ENCODE results near the gene COL23A1.

COL23A1 gene

DNA sequence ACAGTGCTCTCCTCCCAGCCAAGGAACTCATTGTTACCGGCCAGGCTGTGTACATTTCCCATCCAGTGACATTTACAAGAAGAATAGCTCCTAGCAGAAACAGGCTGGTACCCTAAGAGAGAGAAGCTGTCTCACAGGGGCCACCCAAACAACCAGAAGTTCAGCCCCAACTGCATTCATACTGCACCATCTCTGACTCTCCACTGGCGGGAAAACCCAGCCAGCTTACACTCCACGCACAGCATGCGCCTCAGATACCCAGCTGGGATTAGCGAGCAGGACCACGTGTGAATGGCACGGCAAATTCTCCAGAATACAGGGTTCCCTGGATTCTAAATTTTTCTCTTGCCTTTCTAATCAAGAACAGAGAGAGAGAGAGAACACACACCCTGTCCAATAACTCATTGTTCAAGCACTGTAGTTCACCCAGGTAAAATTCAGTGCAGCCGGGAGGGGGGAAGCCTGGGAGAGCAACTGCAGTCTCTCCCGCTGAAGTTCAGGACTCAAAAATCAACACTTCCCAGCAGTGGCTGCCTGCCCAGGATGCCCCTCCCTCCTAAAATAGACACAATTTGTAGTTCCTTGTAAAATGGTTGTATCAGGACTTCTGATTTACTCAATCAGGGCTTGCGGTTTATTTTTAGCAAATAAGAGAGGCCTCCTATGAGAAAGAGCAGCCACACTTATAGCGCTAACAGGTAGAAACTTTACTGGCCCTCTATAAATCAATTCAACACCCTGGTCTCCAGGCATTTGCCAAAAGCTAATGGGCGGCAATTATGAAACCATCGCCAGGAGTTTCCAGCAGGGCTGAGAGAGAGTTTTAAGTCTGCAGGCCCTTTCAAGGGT, 2.2 kb downstream of the COL23A1 start:
- no peak for DNase-seq

DNA sequence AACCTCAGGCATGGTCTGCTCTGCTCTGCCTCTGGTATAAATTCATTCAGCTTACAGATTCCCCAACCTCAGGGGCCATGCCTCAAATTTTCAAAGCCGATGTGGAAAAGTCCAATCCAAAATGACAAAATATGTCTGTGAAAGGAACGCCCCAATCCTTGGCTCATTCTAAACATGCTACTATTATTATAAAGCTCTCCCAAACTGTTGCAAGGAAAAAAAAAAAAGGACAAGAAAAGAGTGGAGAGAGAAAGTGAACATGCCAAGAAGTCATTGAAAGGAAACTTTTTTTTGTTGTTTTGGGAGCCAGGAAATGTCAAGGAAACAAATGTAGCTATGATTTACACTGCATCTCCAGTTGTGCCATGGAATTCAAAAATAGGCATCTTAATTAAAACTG, 3.8 kb downstream of the COL23A1 start:
- no peak for DNase-seq

DNA sequence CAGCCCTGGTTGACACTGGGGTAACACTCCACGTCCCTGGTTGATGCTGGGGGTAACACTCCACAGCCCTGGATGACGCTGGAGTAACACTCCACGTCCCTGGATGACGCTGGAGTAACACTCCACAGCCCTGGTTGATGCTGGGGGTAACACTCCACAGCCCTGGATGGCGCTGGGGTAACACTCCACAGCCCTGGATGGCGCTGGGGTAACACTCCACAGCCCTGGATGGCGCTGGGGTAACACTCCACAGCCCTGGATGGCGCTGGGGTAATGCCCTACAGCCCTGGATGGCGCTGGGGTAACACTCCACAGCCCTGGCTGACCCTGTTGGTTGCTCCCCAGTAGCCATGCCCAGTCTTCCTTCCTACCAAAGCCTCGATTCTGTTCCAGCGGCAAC, 4.8 kb downstream of the COL23A1 start:
- peak; percentile 37 for DNase-seq

DNA sequence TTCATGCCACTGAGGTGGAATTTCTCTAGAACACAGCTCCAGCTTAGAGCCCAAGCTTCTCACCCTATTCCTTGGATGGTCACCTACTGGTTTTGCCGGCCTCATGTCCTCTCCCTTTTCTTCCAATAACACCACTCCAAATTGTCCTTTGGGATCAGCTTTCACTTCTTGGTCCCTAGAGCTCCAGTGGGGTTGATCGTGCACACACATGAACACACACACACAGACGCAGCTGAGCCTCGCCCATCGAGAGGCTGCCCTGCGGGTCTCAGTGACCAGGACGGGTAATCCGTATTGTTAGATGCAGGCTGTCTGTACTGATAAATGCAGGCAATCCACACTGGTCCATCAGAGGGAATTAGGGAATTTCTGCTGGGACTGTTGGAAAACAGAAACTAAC, 6.9 kb downstream of the COL23A1 start:
- DNase-seq, result no peak

DNA sequence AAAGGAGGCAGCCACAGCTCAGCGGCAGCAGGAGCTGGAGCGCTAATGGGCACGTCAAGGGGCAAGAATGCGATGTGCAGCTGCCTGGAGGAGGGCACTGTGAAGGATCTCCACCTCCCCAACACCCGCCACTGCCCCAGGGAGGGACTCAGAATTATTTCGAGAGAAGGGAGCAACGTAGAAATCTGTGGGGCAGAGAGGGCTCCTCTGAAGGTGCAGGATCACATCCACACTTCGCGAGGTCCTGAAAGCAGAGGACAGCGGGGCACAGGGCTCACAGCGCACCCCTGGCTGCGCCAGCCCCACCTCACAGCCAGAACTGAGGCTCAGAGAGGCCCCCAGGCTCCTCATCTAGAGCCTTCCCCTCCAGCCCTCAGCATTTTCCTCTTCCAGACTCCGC, 7.9 kb downstream of the COL23A1 start:
- DNase-seq, result no peak

DNA sequence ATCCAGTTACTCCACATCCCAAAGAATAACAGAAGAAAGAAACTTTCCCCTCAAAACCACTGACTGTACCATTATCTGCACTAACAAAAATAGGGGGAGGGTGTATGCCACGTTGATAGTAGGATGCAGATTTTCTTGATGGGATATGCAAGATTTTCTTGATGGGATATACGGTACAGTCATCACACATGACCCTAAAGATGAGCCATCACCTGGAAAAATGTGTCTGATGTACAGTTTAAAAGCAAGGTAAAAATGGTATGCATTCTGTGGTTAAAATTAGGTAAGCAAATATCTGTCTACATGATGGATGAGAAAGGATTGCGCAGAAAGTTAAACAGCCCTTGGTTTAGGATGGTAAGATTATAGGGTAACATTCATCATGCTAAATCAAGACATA, 8.6 kb downstream of the COL23A1 start:
- DNase-seq, result no peak

DNA sequence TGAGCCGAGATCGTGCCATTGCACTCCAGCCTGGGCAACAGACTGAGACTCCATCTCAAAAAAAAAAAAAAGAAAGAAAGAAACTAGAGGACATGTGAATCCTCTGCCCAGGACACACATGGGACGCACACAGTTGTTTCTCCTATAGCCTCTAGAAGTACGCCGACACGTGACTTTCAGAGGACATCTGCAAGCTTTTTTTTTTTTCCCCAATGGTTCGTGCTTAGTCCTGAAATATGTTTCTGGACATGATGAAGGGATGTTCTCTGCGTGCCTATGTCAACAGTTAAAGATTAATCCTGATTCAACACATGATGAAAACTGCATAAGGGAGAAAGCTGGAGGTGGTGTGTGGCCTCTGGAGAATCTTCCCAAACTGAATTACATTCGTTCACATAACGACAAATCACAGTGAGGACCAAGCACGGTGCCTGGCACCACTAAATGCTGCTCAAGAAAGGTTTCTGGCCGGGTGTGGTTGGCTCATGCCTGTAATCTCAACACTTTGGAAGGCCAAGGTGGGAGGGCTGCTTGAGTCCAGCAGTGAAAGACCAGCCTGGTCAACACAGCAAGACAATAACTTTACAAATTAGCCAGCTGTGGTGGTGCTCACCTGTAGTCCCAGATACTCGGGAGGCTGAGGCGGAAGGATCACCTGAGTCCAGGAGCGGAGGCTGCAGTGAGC, 9.8 kb downstream of the COL23A1 start:
- DNase-seq, result no peak

DNA sequence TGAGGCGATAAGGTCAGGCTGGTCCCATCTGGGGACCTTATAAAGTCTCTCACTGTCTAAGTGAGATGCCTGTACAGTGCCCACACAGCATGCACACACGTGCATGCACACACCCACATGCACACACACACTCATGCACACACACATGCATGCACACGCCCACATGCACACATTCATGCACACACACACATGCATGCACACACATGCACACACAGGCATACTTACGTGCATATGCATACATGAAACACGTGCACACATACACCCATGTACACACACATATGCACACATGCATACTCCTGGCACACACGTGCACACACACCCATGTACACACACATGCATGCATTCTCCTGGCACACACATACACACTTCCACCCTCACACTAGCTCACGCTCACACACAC, 12.2 kb downstream of the COL23A1 start:
- DNase-seq, result no peak

DNA sequence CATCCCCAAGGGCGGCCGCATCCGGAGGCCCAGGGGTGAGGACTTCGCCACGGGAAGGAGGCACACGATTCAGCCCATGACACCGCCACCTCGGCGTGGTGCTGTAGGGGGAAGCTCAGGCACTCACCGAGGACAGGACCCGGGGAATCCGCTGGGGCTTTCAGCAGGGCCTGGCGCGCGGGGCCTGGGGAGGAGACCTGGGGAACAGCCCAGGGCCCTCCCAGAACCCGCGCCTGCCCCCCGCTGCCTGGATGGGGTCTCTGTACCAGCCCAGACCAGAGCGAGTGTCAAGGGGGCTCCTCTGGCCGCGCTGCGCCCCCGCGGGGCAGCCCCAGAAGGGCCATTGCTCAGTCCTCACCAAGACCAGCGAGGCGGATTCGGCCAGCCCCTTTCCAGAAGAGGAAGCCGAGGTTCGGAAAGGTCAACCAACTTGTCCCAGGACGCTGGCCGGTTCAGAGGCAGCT, 12.8 kb downstream of the COL23A1 start:
- no peak for DNase-seq

DNA sequence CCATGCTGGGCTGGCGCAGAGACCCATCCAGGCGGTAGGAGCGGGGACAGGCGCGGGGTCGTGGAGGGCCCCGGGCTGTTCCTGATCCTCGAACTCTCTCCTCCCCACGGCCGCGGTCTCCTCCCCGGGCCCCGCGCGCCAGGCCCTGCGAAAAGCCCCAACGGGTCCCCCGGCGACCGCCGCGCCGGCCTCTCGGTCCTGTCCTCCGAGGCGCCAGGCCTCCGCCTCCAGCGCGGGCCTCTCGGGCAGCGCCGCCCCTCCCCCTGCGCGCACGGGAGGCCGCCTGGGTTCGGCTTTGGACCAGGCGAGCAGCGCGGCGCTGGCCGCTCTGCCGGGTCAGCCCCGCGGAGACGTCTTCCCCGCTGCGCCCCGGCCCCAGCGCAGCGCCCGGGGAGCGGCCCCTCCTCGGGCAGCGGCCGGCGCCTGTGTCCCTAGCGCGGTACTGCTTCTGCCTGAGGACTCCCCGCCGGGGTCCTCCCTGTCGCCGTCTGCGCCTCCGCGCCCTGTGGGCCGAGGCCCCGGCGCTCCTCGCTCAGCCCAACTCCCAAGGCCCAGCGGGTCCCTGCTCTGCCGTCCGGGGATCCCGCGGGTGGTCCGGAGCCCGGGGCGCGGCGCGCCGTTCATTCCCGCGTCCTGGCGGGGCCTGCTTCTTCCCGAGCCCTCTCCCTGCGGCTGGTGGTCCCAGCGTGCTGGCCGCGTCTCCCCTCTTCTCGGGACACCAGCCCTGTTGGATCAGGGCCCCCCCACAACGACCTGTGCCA, 13.4 kb downstream of the COL23A1 start:
- no peak for DNase-seq

DNA sequence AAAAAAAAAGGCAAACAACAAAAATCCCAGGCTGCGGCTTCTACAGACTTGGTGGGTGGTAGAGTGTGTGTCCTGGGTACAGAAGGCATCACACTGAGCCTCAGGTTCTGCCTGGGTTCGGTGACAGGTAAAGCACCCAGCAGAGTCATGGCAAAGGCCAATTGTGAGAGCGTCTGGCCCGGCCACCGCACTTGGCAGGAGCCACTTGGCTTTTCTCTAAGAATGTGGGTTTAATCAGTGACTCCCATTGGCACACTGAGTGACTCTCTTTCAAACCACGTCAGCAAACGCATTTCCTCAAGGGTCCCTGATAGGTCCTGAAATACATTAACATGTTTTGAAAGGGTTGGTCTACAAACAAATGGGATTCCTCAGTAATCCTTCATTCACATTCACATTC, 17.0 kb downstream of the COL23A1 start:
- DNase-seq, result no peak

DNA sequence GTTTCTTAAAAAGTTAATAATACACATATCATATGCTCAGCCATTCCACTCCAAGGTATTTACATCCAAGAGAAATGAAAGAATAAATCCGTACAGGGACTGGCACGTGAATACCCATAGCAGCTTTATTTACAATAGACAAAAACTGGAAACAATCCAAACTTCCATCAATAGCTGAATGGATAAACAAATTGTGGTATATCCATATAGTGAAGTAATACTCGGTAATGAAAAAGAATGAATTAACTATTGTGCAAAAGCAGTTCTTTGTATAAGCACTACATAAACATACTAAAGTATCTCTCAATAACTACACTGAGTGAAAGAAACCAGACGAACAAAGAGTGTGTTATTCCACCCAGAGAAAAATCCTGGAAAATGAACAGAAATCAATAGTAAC, 17.6 kb downstream of the COL23A1 start:
- DNase-seq, result no peak

DNA sequence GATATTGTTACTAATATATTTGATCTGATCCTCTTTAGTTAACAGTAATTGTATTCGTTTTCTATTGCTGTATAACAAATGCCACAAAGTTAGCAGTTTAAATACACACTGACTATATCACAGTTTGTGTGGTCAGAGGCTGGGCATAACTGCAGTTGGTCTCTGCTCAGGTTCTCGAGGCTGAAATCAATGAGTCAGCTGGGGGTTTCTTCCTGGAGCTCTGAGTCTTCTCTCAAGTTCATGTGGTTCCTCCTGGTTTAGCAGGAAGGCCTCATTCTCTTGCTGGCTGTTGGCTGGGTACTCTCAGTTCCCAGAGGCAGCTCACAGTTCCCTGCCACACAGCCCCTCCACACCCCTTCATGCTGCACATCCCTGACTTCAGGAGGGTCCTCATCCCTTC, 20.7 kb downstream of the COL23A1 start:
- DNase-seq, result no peak

DNA sequence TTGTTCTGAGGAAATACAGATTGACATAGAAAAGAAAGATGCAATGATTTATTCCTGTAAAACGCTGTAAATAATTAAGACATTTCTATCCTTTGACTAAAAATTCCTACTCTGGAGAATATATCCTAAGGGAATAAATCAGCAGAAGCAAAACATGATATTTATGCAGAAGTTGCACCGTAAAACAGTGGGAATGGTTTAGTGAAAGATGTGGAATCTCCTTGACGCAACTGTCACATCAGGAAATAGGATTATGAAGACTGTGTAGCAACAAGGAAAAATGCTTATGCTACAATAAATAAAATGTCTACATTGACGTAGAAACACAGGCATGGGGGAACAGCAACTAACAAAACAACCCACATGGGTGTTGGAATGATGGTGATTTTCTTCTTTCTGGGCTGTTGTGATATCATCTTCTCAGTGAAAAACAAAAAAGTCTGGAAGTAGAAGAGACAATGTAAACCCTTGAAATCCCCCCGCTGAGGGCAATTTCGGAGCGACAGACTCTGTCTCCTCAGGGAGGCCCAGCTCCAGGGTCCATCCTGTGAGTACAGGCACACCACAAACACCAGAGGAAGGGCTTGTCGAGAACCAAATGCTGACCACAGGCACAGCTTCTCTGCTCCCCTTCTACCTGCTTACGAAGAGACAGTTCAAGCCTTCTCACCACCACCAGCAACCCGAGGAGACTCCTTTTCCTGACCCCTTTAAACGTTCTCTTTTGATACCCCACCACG, 25.2 kb downstream of the COL23A1 start:
- peak; percentile 18 for DNase-seq

DNA sequence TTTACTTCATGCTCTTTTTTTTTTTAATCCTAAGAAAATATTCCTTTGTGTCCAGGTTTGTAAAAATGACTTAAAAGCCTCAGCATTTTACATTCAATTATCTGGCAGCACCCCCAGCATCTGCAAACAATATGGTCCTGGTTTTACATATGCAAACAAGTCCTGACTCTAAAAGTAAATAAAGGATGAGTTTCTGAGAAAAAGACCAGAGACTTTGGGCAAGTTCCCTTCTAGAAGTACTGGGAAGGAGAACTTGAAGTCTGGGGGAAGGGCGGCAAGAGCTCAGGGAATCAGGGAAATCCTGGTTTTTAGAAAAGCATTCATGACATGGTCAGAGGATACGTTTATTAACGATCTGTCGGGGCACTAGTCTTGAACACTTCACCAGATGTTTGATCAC, 25.8 kb downstream of the COL23A1 start:
- no peak for DNase-seq

DNA sequence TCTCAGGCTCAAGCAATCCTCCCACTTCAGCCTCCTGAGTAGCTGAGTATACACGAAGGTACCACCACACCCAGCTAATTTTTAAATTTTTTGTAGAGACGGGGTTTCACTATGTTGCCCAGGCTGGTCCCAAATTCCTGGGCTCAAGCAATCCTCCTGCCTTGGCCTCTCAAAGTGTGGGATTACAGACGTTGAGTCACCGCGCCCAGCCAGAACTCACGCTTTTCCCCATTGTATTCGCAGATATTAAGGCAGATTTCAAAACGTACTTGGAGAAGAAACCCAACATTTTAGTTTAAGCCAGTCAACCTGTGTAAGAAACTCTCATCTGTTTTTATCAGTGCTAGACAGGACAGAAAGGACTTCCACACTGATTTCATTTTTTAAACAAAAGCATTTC, 26.6 kb downstream of the COL23A1 start:
- no peak for DNase-seq

DNA sequence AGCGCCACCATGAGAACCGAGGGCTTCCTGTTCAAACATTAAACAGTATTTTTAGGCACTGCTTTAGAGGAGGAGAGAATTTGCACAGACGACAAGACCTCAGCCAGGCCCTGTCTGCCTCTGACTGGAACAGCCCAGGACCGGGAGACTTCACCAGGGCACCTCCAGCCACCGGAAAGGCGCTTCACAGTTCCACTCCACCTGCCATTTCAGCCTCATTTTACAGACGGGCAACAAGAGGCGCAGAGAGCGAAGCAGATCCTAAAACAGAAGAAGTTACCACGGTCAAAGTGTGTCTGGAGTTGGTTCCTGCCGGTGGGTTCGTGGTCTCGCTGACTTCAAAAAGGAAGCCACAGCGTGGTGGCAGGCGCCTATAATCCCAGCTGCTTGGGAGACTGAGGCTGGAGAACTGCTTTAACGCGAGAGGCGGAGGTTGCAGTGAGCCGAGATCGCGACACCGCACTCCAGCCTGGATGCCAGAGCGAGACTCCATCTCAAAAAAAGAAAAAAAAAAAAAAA, 28.4 kb downstream of the COL23A1 start:
- no peak for DNase-seq

DNA sequence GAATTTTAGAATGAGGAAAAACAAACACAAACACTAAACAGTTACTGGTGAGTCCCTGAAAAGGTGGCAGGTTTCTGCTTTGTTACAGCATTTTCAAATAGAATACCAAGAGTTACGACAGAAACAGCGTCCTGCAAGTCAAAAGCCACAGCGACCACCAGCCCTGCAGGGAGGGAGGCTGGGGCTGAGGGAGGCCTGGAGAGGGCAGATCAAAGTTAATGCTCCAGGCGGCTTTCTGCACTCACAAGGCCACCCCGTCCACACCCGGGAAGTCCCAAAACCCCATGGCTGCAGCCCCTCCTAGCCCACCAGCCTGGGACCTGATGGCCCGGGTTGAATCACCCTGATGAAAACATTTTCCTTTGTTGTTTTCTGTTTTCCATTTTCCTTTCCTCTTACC, 29.3 kb downstream of the COL23A1 start:
- no peak for DNase-seq

DNA sequence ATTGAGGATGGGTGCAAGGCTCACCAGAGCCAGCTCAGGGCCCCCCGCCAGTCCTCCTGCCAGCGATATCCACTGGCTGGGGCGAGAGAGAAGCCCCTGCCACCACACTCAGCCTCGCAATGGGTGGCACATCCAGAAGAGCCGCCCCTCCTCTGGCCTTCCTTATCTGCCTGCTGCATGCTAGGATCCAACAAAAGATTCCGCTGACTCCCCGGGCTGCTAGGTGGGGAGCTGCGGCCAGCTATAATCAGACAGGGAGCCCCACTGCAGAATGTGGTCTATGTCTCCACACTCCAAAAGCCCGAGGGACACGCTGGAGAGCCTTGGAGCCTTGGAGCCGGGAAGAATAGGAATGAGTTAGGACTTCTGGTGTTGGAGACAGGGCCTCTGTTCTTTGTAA, 32.8 kb downstream of the COL23A1 start:
- no peak for DNase-seq

DNA sequence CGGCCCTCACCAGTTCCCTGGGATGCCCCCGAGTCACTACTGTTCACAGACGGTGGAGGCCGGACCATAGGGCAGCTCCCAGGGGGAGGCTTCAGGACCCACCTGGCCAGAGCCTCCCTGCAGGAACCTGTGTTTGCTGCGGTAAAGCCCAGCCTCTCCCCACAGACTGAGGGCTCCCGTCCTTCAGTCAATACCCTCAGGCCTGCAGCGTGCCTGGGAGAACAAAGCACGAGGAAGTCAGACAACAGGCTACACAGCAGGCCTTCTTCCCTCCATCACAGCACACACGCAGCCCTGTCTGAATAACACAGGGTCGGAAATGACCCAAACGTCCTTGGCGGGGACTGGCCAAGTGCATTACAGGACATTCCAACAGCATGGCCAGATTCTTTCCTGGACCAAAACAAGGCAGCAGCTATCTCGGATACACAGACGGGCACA, 34.4 kb downstream of the COL23A1 start:
- DNase-seq, result no peak

DNA sequence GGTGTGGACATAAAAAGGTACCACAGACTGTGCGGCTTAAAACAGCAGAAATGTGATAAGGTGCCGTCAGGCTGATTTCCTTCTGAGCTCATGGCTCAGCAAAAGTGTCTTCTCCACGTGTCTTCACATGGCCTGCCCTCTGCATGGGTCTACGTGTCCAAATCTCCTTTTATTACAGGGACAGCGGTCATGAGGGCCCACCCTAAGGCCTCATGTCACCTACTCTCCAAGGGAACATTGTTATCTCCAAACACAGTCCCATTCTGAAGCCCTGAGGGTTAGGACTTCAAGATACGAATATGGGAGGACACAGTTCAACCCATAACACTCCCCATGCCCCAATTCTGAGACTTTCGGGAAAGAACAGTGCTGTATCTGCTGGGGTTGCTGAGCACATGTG, 35.2 kb downstream of the COL23A1 start:
- no peak for DNase-seq

DNA sequence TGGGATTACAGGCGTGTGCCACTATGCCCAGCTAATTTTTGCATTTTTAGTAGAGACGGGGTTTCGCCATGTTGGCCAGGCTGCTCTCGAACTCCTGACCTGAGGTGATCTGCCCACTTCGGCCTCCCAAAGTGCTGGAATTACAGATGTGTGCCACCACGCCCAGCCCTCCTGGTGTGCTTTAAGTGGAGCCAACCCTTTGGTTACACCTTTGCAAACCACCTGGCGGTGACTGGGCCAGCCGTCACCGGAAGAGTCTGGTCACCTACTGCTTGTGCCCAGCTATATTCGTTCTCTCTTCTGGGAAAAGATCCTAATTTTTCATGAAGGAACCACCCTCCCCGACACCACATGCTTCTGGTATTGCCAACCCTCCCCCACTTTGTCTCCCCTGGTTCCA, 35.9 kb downstream of the COL23A1 start:
- DNase-seq, result no peak

DNA sequence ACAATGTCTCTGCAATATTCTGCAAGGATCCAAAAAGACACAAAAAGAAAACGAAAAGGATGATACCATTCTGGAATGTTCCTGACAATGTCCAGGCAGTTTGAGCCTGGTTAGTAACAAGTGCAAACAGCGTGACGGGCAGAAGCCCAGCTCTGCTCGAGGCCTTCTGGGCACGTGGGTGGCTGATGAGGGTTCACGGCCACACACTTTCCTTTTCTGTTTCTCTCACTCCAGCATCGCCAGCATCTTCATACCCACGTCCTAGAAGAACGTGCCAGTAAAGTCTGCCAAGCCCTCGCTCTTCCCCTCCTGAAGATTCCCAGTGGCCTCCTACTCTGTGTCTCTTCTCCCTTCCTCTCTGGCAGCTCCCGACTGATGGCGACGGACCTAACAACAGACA, 36.7 kb downstream of the COL23A1 start:
- DNase-seq, result no peak

Data from fibroblast of upper back skin (primary cell).